ENCODE results near the gene OTOGL.
"Not testable (repeated sequence)": the region's sequence is repeated elsewhere in the genome, so short reads cannot be mapped to it uniquely, and the experiment has no call there.

Gene OTOGL

DNA sequence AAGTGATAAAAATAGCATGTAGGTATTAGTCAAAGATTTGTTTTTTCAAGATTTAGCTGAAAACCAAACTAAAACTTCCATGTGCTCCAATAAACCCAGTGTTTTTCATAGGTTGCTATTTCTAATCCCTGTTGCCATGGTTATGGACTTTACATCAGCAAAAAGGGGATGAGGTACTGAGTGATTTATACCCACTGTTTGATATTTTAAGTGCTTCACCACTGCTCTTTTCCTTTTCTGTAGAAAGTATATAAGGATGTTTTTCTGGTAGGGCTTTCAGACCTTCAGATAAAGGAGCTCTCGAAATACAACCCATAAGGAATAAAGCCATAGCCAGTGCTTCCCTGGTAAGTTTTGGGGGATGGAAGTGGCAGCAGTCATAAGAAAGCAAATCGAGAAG, at the start of gene OTOGL:
OTOGL (plus strand) TSS at position 279 of the 400 bp plus-strand sequence. CDS start 109,895 bp downstream, outside the sequence.
- DNase-seq: no peak

GRCh38 chr12:80050236-80050635, 49.1 kb upstream of the OTOGL start:
- DNase-seq: no peak

DNA sequence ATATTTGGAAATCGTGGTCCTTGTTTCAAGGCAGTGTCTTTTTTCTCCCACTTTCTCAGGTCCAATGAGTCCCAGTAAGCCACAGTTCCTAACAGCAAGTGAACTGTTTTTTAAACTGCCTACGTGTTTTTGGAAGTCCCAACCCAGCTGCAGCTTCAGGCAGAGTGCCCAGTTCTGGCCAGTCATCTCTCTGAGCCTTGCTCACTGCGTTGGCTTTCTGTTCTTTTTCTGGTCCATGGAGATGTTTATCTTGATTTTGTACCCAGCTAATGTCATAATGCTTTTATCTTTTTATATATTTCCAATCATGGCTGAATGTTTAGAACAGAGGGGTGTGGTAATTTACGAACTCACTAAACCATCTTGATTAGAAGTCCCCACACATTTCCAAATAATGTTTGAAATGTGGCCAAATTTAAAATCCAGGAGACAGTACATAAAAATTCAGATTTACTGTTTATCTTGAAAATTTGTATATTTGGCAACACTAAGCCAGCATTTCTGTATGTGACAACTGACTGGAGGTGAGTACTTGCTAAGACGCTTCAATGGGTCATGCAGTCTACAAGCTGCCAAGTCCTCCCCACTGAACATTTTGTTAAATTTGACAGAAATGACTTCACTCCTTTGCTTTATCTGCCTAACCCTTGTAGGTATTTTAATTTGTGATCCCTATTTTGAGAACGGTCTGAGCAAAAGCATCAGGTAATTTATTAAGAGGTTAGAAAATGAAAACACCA, 46.1 kb upstream of the OTOGL start:
- DNase-seq: peak; percentile 19

- peak; percentile 20 for DNase-seq
Measured at GRCh38 chr12:80056232-80056631, 43.1 kb upstream of the OTOGL start.

DNA sequence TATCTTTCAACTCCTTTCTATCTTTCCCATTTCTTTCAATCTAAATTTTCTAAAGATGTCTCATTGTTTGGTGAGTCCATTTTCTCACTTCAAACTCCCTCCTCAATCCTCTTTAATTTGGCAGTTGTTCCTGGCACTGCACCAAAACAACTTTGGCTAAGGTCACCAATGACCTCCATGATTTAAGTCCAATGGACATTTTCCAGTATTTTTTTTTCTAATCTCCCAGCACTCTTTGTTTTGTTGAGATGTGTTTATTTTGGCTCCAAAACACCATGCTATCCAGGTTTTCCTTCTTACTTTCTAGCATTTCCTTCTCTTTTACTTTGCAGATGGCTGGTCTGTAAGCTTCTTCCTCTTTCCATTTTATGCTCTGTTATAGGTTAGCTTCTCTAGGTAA, 42.5 kb upstream of the OTOGL start:
- DNase-seq: peak; percentile 81

- no peak for DNase-seq
Measured at GRCh38 chr12:80058586-80058985, 40.8 kb upstream of the OTOGL start.

DNA sequence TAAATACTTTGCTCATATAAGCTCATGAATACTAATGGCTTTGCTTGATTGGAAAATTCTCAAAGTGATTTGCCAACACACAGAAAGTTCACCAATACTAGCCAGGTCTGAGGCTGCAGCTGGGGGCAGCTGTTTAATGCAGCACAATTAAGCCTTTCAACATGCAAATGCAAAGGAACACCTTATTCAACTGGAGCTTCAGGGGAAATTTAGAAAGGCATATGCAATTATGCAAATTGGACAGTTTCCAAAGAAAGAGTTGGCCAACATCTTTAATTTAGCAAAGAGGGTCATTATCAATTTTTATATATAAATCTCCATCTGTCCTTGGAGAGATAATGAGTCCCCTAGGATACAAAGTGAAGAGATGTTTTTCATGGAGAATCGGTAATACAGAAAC, 40.2 kb upstream of the OTOGL start:
- peak; percentile 86 for DNase-seq

GRCh38 chr12:80059875-80060274, 39.5 kb upstream of the OTOGL start:
- no peak for DNase-seq

GRCh38 chr12:80064269-80064668, 35.1 kb upstream of the OTOGL start:
- no peak for DNase-seq

- DNase-seq: no peak
Measured at GRCh38 chr12:80064951-80065350, 34.4 kb upstream of the OTOGL start.

- DNase-seq: no peak
Measured at GRCh38 chr12:80068173-80068572, 31.2 kb upstream of the OTOGL start.

DNA sequence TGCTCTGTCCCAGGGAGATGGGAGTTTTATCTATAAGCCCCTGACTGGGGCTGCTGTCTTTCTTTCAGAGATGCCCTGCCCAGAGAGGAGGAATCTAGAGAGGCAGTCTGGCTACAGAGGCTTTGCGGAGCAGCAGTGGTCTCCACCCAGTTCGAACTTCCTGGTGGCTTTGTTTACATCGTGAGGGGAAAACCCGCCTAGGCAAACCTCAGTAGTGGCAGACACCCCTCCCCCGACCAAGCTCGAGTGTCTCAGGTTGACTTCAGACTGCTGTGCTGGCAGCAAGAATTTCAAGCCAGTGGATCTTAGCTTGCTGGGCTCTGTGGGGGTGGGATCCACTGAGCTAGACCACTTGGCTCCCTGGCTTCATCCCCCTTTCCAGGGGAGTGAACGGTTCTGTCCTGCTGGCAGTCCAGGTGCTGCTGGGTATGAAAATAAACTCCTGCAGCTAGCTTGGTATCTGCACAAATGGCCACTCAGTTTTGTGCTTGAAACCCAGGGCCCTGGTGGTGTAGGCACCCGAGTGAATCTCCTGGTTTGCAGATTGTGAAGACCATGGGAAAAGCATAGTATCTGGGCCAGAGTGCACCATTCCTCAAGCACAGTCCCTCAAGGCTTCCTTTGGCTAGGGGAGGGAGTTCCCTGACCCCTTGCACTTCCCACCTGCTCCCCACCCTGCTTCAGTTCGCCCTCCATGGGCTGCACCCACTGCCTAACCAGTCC, 15.3 kb upstream of the OTOGL start:
- not testable (repeated sequence) for DNase-seq

DNA sequence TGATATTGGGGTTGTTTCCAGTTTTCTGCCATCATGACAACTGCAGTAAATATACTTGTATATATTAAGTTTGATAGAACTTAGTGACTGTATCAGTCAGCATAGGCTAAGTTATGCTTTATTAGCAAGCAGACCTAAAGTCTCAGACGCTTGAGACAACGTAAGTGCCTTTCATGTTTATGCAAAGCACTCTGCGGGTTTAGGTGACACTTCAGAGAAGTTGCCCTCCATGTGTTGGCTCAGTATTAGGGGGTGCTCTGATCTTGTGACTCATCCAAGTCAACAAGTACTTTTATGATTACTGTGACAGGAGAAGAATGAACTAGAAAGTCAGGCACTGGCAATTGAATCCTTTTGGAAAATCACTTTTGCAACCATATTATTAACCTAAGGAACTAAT, 13.3 kb upstream of the OTOGL start:
- DNase-seq: no peak

GRCh38 chr12:80087486-80088213, 11.7 kb upstream of the OTOGL start:
- DNase-seq: no peak

DNA sequence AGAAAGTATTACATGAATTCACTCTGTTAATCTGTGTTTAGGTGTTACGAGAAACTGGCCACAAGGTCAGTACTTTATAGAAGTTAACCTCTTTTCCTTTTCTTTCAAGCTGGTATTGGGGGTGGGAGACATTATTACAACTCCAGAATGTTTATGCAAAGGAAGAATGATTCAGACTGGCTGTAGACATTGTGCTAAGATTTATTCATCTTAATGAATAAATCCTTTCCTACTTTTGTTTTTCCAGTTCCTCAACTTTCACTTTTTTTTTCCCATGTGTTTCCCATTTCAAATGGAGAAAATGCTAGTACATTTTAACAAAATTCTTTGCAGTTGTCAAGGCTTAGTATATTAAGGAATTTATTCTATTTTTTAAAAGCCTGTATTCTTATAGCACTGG, 1.3 kb downstream of the OTOGL start:
- no peak for DNase-seq

DNA sequence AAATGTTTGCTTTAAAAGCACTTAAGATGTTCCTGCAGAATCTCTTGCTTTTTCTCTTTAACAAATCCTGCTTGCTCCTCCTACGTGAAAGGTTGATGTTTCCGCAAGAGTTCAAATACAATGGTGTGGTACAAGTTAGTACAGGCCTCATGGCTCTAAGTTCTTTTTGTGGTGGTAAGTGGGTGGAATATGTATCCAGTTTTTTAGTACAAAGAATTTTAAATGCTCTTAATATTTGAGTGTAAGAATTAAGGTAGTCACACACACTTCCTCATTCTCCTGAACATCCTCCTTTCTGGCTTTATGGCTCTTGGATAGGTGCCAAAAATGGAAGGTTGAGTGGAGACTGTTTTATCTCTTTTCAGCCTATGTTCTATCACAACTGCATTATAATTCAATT, 1.8 kb downstream of the OTOGL start:
- no peak for DNase-seq

DNA sequence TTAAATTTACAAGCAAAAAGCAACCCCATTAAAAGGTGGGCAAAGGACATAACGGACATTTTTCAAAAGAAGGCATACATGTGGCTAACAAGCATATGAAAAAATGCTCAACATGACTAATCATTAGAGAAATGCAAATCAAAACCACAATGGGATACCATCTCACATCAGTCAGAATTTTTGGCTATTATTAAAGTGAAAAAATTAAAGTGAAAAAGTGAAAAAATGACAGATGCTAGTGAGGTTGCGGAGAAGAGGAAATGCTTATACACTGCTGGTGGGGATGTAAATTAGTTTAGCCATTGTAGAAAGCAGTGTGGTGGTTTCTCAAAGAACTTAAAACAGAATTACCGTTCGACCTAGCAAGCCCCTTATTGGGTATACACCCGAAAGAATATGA, 7.9 kb downstream of the OTOGL start:
- no peak for DNase-seq

GRCh38 chr12:80116735-80117134, 17.4 kb downstream of the OTOGL start:
- no peak for DNase-seq

DNA sequence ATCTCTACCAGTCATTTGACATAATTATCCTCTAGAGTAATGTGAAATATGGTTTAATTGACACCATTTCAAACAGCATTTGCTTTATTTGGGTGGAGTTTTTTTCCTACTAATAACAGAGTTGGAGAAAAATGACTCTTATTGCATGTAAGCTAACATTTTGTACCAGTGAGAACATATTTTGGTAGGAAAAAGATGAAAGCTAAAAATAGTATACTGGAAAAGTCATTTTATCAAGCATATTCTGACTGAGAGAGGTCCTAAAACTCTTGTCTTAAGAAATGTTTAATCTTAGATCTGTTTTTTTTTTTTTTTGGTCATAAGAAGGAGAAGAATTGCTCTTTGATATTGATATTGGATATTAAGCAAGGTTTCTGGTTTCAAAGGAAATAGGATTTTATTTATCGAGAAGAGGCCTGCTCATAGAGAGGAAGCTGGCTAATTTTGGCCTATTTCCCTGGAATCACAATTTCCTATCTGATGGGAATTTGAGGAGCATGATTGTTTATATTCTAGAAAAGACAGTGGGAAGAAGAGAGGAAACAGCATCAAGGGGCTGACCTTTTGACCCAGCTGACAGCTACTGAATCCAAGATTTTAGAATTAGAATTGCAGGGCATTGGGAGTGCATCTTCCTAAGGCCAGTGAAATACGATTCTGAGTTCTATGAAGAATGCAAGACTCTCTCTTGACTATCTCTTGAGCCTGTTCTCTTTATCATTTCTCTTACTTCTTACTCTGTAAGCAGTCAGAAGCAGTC, 19.4 kb downstream of the OTOGL start:
- DNase-seq: no peak

- DNase-seq: no peak
Measured at GRCh38 chr12:80120994-80121393, 21.7 kb downstream of the OTOGL start.

DNA sequence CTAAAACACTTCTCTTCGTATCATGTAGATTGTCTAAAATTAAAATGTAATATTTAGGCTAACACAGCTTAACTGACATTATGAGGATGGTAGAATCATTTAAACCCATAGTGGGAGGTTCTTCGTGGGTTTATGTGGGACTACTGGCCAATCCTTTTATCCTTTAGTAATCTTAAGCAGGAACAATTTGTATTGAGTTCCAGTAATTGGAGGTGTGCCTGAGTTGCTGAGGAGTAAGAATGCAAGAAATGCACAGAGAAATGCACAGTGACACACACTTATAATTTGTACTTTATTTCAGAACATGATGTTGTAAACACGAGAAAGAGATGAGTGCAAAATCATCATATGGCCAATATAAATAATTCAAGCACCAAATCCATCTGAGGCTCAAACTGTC, 22.3 kb downstream of the OTOGL start:
- no peak for DNase-seq

GRCh38 chr12:80129895-80130530, 30.7 kb downstream of the OTOGL start:
- no peak for DNase-seq

- no peak for DNase-seq
Measured at GRCh38 chr12:80135624-80136023, 36.3 kb downstream of the OTOGL start.
